GM23248 (cell line): Measurements from ENCODE around the gene CES3. TPM values are rescaled to one million over a fixed set of nuclear protein-coding genes. Genes with fewer than 3 reads are reported as not detected.
A peak's percentile ranks its signal among the peaks of the same experiment; 100 is the strongest.

Experiments
- DNase-seq: peaks from one replicate; pipeline ENCODE4 v3.0.0-alpha.2; 2015
- H2AFZ ChIP-seq: fragments of 200-600 bp; sonication (generic); 2 replicates; pipeline ENCODE4 v1.6.1; 2016; ENCODE audit warnings: antibody characterized with exemption
- H3F3A ChIP-seq: fragments of 200-600 bp; sonication (generic); 2 replicates; pipeline ENCODE4 v1.6.1; 2016; ENCODE audit warnings: mild to moderate bottlenecking, antibody characterized with exemption, mixed run types; ENCODE audit not compliant: insufficient read depth
- H3K27ac ChIP-seq: fragments of 200-600 bp; sonication (generic); 2 replicates; pipeline ENCODE4 v1.5.1; 2016; ENCODE audit warnings: mild to moderate bottlenecking
- H3K27me3 ChIP-seq: fragments of 200-600 bp; sonication (generic); replicated peaks from 2 replicates; pipeline ENCODE4 v1.6.1; 2016; ENCODE audit warnings: mild to moderate bottlenecking; ENCODE audit not compliant: insufficient read depth
- H3K36me3 ChIP-seq: fragments of 200-600 bp; sonication (generic); 2 replicates; pipeline ENCODE4 v1.6.1; 2016; ENCODE audit warnings: low read depth, mild to moderate bottlenecking
- H3K4me1 ChIP-seq: fragments of 200-600 bp; sonication (generic); 2 replicates; pipeline ENCODE4 v1.6.1; 2016; ENCODE audit warnings: mild to moderate bottlenecking; ENCODE audit not compliant: insufficient read depth
- H3K4me2 ChIP-seq: fragments of 200-600 bp; sonication (generic); one replicate; pipeline ENCODE4 v1.6.1; 2016; ENCODE audit warnings: mild to moderate bottlenecking; ENCODE audit not compliant: unreplicated experiment
- H3K4me3 ChIP-seq: fragments of 200-600 bp; sonication (generic); 2 replicates; pipeline ENCODE4 v1.5.1; 2016; ENCODE audit warnings: mild to moderate bottlenecking
- H3K79me2 ChIP-seq: fragments of 200-600 bp; sonication (generic); 2 replicates; pipeline ENCODE4 v1.6.1; 2016; ENCODE audit warnings: mild to moderate bottlenecking; ENCODE audit not compliant: insufficient read depth
- H3K9ac ChIP-seq: fragments of 200-600 bp; sonication (generic); 2 replicates; pipeline ENCODE4 v1.6.1; 2016; ENCODE audit warnings: mild to moderate bottlenecking
- H3K9me2 ChIP-seq: fragments of 200-600 bp; sonication (generic); 2 replicates; pipeline ENCODE4 v1.6.1; 2016; ENCODE audit warnings: mixed run types, mild to moderate bottlenecking, moderate library complexity; ENCODE audit not compliant: insufficient read depth
- H3K9me3 ChIP-seq: fragments of 200-600 bp; sonication (generic); one replicate; pipeline ENCODE4 v1.6.1; 2017; ENCODE audit warnings: low read depth
- H4K20me1 ChIP-seq: fragments of 200-600 bp; sonication (generic); 2 replicates; pipeline ENCODE4 v1.6.0; 2016; ENCODE audit not compliant: insufficient read depth
- EZH2 ChIP-seq: fragments of 200-600 bp; sonication (generic); IDR thresholded peaks from 2 replicates; pipeline ENCODE4 v1.6.1; 2018; ENCODE audit warnings: antibody characterized with exemption, mild to moderate bottlenecking; ENCODE audit not compliant: insufficient read depth, poor library complexity, severe bottlenecking
- EZH2phosphoT487 ChIP-seq: fragments of 200-600 bp; sonication (generic); IDR thresholded peaks from 2 replicates; pipeline ENCODE4 v1.6.1; 2018; ENCODE audit warnings: antibody characterized with exemption, moderate library complexity, mild to moderate bottlenecking, low read depth; ENCODE audit not compliant: insufficient read depth
- WGBS, 2 experiments: methylation state at CpG; one replicate each; pipeline ENCODE4 v1.1.6; 2015 to 2017; ENCODE audit warnings: low lambda C conversion rate in 2 of 2, low coverage in 1 of 2; ENCODE audit errors: missing lambda C conversion rate in 2 of 2; 5-methylcytosine and 5-hydroxymethylcytosine counted together
- in situ Hi-C: fragments of 300-500 bp; cut with MboI; formaldehyde crosslinking; loops from 2 replicates; pipeline ENCODE4 v1.15.0; 2020
- polyA plus RNA-seq: library from polyadenylated mRNA; unstranded; fragments of >200 nt; fragmentation: Nextera tagmentation; extraction: Ambion mirVana; gene quantifications from 2 replicates; pipeline ENCODE4 v1.2.1, GENCODE V29; 2016
- total RNA-seq: library from RNA; depleted of rRNA; stranded (reverse); fragments of >200 nt; shearing (Covaris generic); gene quantifications from 2 replicates; pipeline ENCODE4 v1.2.3, GENCODE V29; 2014

Gene CES3
- total and polyA plus RNA-seq, 2 experiments from 2014 or later: not detected

DNA sequence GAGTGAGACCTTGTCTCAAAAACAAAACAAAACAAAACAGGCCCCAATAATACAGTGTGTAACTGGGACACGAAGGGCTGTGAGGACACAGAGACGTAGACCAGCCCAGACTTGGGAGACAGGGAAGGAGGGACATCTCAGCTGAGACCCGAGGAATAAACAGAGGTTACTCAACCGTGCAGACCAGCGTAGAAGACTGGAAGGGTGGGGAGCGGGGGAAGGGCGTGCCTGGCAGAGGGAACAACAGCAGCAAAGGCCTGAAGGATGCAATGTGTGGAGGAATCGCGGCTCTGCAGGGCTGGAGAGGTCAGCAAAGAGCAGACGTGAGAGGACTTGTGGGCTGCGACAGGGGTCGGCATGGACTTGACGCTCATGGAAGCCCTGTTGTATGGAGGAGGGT, 15.7 kb downstream of the CES3 start:
- Histone ChIP-seq H3K9me2 (no peaks in the 10 kb centered on the region), H3K79me2 (no peaks in the 10 kb centered on the region), H3K4me2 (no peak overlapping the region), H3F3A (peaks cover 24% of the 10 kb centered on the region; the same call in 1 of the 2 replicates), H2AFZ (no peak overlapping the region), H3K36me3 (no peaks in the 10 kb centered on the region), H3K9me3 (no peaks in the 10 kb centered on the region), H3K27me3 (no peaks in the 10 kb centered on the region), H3K9ac (no peak overlapping the region), H3K27ac (no peak overlapping the region), H3K4me1 (peaks cover 9% of the 10 kb centered on the region), H3K4me3 (no peak overlapping the region), H4K20me1 (no peaks in the 10 kb centered on the region)
- no peak for TF ChIP-seq EZH2phosphoT487
- TF ChIP-seq EZH2: no peak
- in situ Hi-C loops: no loop called here
- DNase-seq: no peak
- WGBS, 2 experiments: 54 to 58% methylated on average over 13 of the region's 13 CpGs

DNA sequence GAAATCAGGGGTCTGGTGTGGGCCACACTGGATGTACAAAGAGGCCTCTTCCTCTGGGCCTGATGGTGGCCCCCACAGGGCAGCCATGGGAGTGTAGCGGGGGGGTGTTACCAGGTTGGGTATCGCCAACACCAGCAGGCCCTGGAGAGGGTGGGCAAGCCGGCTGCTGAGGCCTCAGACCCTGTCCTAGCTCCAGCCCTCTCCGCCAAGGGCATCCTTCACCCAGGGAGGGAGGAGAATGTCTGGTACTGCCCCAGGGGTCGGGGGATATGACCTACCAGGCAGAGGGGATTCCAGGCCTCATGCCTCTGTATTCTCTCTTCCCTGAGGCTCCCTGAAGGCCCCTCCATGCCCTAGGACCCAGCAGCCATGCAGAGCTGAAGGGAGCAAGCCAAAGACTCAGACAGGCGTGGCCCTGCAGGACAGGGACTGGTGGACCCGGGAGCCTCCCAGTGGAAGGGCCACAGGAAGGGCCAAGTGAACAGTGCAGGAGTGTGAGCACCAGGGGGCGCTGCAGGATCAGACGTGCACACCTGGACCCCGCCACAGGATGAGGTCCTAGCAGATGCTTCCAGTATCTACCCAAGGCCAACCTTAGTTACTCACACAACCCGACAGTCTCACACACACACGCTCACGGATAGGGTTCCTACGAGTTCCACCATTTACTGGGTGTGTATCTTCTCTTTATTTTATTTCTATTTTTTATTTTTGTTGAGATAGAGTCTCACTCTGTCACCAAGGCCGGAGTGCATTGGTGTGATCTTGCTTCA, 16.5 kb downstream of the CES3 start:
- Histone ChIP-seq H2AFZ (no peak overlapping the region), H3K79me2 (no peaks in the 10 kb centered on the region), H4K20me1 (no peaks in the 10 kb centered on the region), H3K36me3 (no peaks in the 10 kb centered on the region), H3K4me2 (no peak overlapping the region), H3K27me3 (no peaks in the 10 kb centered on the region), H3K9me2 (no peaks in the 10 kb centered on the region), H3K27ac (no peak overlapping the region), H3K4me3 (no peak overlapping the region), H3K9me3 (no peaks in the 10 kb centered on the region), H3F3A (peaks cover 24% of the 10 kb centered on the region; the same call in 1 of the 2 replicates), H3K4me1 (peaks cover 9% of the 10 kb centered on the region), H3K9ac (no peak overlapping the region)
- DNase-seq: peak; percentile 92
- no peak for TF ChIP-seq EZH2phosphoT487
- no peak for TF ChIP-seq EZH2
- 27 to 30% methylated on average over 14 to 15 of the region's 15 CpGs for WGBS, 2 experiments
- in situ Hi-C loops: no loop called here

DNA sequence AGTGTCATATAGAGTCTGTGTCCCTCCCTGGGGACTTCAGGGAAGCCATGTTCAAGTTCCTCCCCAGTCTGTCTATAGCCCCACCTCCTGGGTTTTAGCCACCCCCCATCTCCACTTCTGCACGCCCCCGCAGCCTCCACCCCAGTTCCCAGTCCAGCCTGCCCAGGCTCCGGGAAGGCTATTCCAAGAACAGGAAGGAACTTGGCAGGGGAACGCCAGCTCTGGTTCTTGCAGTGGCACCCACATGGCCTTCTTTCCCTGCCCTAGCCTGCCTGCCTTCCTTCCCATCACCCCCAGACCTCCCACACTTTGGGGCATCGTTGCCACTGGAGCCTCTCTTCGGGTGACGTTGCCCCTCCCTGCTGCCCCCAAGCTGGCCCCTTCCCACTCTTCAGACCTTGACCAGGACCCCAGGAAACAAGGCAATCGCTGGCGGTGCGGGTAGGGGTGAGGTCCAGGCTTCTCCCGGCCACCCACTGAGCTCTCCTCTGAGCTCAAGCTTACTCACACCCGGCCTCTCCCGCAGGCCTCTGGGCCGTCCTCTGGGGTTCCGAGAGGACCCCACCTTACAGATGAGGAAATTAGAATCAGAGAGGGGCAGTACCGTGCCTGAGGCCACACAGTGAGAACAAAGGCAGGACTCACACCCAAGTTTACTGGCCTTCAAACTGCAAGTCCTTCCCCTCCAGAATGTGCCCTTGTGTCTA, 18.1 kb downstream of the CES3 start:
- peak overlapping the region; percentile 53 for H2AFZ ChIP-seq

DNA sequence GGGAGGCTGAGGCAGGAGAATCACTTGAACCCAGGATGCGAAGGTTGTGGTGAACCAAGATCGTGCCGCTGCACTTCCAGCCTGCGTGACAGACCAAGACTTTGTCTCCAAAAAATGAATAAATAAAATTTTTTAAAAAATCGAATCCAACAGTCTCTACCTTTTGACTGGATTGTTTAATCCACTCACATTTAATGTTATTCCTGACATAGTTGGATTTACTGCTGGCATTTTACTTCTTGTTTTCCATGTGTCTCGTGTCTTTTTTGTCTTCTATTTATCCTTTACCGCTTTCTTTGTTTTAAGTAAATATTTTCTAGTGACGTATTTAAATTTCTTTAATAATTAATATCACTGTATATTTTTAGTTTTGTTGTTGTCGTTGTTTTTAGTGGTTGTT, 22.0 kb downstream of the CES3 start:
- 91% methylated on average over 9 of the region's 9 CpGs for WGBS, 2 experiments
- in situ Hi-C loops: no loop called here
- H3K4me2 ChIP-seq: no peak overlapping the region

More for the DNA sequence above, 18.1 kb downstream of the CES3 start:
- no peaks in the 10 kb centered on the region for H3K9me3 ChIP-seq
- no peak overlapping the region for H3K4me2 ChIP-seq
- 33% methylated on average over 16 of the region's 16 CpGs for WGBS, 2 experiments
- peaks cover 24% of the 10 kb centered on the region; the same call in 1 of the 2 replicates for H3F3A ChIP-seq
- no peak overlapping the region for H3K4me3 ChIP-seq
- no peaks in the 10 kb centered on the region for H3K36me3 ChIP-seq
- no peak for TF ChIP-seq EZH2phosphoT487
- no peak for TF ChIP-seq EZH2
- H3K9ac ChIP-seq: no peak overlapping the region
- H3K9me2 ChIP-seq: no peaks in the 10 kb centered on the region
- no peaks in the 10 kb centered on the region for H3K79me2 ChIP-seq
- peaks cover 9% of the 10 kb centered on the region for H3K4me1 ChIP-seq
- in situ Hi-C loops: no loop called here
- H3K27me3 ChIP-seq: no peaks in the 10 kb centered on the region
- no peaks in the 10 kb centered on the region for H4K20me1 ChIP-seq
- H3K27ac ChIP-seq: no peak overlapping the region
- DNase-seq: peak; percentile 66

More for the DNA sequence above, 22.0 kb downstream of the CES3 start:
- no peaks in the 10 kb centered on the region for H4K20me1 ChIP-seq
- H3K4me1 ChIP-seq: peaks cover 9% of the 10 kb centered on the region
- TF ChIP-seq EZH2phosphoT487 (no peak), EZH2 (no peak)
- H3K9me2 ChIP-seq: no peaks in the 10 kb centered on the region
- H3F3A ChIP-seq: peaks cover 14% of the 10 kb centered on the region; the same call in 1 of the 2 replicates
- no peak overlapping the region for H2AFZ ChIP-seq
- no peaks in the 10 kb centered on the region for H3K36me3 ChIP-seq
- H3K27ac ChIP-seq: no peak overlapping the region
- H3K9me3 ChIP-seq: no peaks in the 10 kb centered on the region
- DNase-seq: no peak
- H3K4me3 ChIP-seq: no peak overlapping the region
- no peak overlapping the region for H3K9ac ChIP-seq
- H3K27me3 ChIP-seq: no peaks in the 10 kb centered on the region
- no peaks in the 10 kb centered on the region for H3K79me2 ChIP-seq
